Measurements from ENCODE around the gene SUN3.

Gene SUN3

GRCh38 chr7:48028938-48029337 lies at the start of gene SUN3:
Gene SUN3, minus strand, starts transcription at chr7:48029107. Its CDS starts 169 bp downstream, at chr7:48028938.
- DNase-seq = no peak

GRCh38 chr7:48078470-48078869 lies 49.6 kb upstream of the SUN3 start:
- no peak for DNase-seq

GRCh38 chr7:48077423-48077822 lies 48.5 kb upstream of the SUN3 start:
- no peak for DNase-seq

GRCh38 chr7:48074204-48074654 lies 45.3 kb upstream of the SUN3 start:
- DNase-seq = no peak

- no peak for DNase-seq
Measured at GRCh38 chr7:48067475-48067874, 38.6 kb upstream of the SUN3 start.

- DNase-seq = no peak
Measured at GRCh38 chr7:48063985-48064384, 35.1 kb upstream of the SUN3 start.

- no peak for DNase-seq
Measured at GRCh38 chr7:48059706-48060105, 30.8 kb upstream of the SUN3 start.

- no peak for DNase-seq
Measured at GRCh38 chr7:48058990-48059389, 30.1 kb upstream of the SUN3 start.

- peak; percentile 3 for DNase-seq
Measured at GRCh38 chr7:48053736-48054135, 24.8 kb upstream of the SUN3 start.

- DNase-seq = no peak
Measured at GRCh38 chr7:48052748-48053147, 23.8 kb upstream of the SUN3 start.

- no peak for DNase-seq
Measured at GRCh38 chr7:48049850-48050249, 20.9 kb upstream of the SUN3 start.

- DNase-seq = no peak
Measured at GRCh38 chr7:48048113-48048512, 19.2 kb upstream of the SUN3 start.

GRCh38 chr7:48046458-48046857 lies 17.6 kb upstream of the SUN3 start:
- no peak for DNase-seq

GRCh38 chr7:48045195-48045765 lies 16.4 kb upstream of the SUN3 start:
- no peak for DNase-seq

GRCh38 chr7:48042636-48043035 lies 13.7 kb upstream of the SUN3 start:
- DNase-seq = no peak

GRCh38 chr7:48042216-48042615 lies 13.3 kb upstream of the SUN3 start:
- DNase-seq = no peak

GRCh38 chr7:48041653-48041970 lies 12.7 kb upstream of the SUN3 start:
- no peak for DNase-seq

- DNase-seq = no peak
Measured at GRCh38 chr7:48040944-48041652, 12.2 kb upstream of the SUN3 start.

GRCh38 chr7:48038815-48039506 lies 10.1 kb upstream of the SUN3 start:
- no peak for DNase-seq

- DNase-seq = peak; percentile 13
Measured at GRCh38 chr7:48035967-48036478, 7.1 kb upstream of the SUN3 start.

- DNase-seq = peak; percentile 89
Measured at GRCh38 chr7:48035301-48035966, 6.5 kb upstream of the SUN3 start, which contains the start of gene C7orf57. Gene C7orf57, plus strand, starts transcription at chr7:48035543. Its CDS starts 766 bp downstream, at chr7:48036309.

GRCh38 chr7:48033922-48034321 lies 5.0 kb upstream of the SUN3 start:
- no peak for DNase-seq

- DNase-seq = no peak
Measured at GRCh38 chr7:48031111-48031510, 2.2 kb upstream of the SUN3 start.
